Brain microvascular endothelial cell (primary cell): Measurements from ENCODE around the gene HHAT.

ENCODE experiments used
- DNase-seq: peaks from one replicate; pipeline ENCODE4 v3.0.0-alpha.2; 2020
- H3K27ac ChIP-seq: fragments of 250-450 bp; sonication (Bioruptor Pico); 2 replicates; pipeline ENCODE4 v1.5.1; 2020; ENCODE audit warnings: mild to moderate bottlenecking, moderate library complexity
- H3K27me3 ChIP-seq: fragments of 250-450 bp; sonication (Bioruptor Pico); replicated peaks from 2 replicates; pipeline ENCODE4 v1.5.1; 2020; ENCODE audit warnings: mild to moderate bottlenecking
- H3K36me3 ChIP-seq: fragments of 250-450 bp; sonication (Bioruptor Pico); replicated peaks from 2 replicates; pipeline ENCODE4 v1.5.1; 2020; ENCODE audit warnings: mild to moderate bottlenecking
- H3K4me3 ChIP-seq: 2 replicates; pipeline ENCODE4 v1.5.1; 2011; ENCODE audit warnings: low read depth, mild to moderate bottlenecking, control low read depth, low read length, moderate library complexity
- CTCF ChIP-seq: IDR thresholded peaks from 2 replicates; pipeline ENCODE4 v1.5.1; 2011; ENCODE audit warnings: low read depth, mild to moderate bottlenecking, moderate library complexity, low read length, control low read depth, inconsistent platforms; ENCODE audit errors: missing control alignments
- in situ Hi-C: cut with HindIII; loops from 2 replicates; pipeline ENCODE4 v1.10.0; 2017; ENCODE audit warnings: low sequenced_read_pairs, low pct_ligation_motif_present

Gene HHAT

GRCh38 chr1:210315529-210315928 lies 13.2 kb upstream of the HHAT start:
- H3K36me3 ChIP-seq: no peaks in the 10 kb centered on the region
- DNase-seq: no peak
- in situ Hi-C loops: no loop called here
- H3K27me3 ChIP-seq: peaks cover 5% of the 10 kb centered on the region
- TF ChIP-seq CTCF: no peak
- no peak overlapping the region for H3K27ac ChIP-seq
- no peak overlapping the region for H3K4me3 ChIP-seq

GRCh38 chr1:210321131-210321530 lies 7.6 kb upstream of the HHAT start:
- Histone ChIP-seq H3K27me3 (peaks cover 6% of the 10 kb centered on the region), H3K4me3 (no peak overlapping the region), H3K27ac (no peak overlapping the region), H3K36me3 (no peaks in the 10 kb centered on the region)
- in situ Hi-C loops: no loop called here
- TF ChIP-seq CTCF: no peak
- DNase-seq: no peak

GRCh38 chr1:210321552-210321951 lies 7.2 kb upstream of the HHAT start:
- H3K27ac ChIP-seq: no peak overlapping the region

GRCh38 chr1:210323957-210324356 lies 4.7 kb upstream of the HHAT start:
- in situ Hi-C loops: no loop called here
- no peak for DNase-seq
- no peak for TF ChIP-seq CTCF
- Histone ChIP-seq H3K27ac (no peak overlapping the region), H3K4me3 (no peak overlapping the region), H3K36me3 (no peaks in the 10 kb centered on the region), H3K27me3 (peaks cover 3% of the 10 kb centered on the region)

More at GRCh38 chr1:210321552-210321951, 7.2 kb upstream of the HHAT start:
- no peak for DNase-seq
- peaks cover 6% of the 10 kb centered on the region for H3K27me3 ChIP-seq
- in situ Hi-C loops: no loop called here
- no peaks in the 10 kb centered on the region for H3K36me3 ChIP-seq
- no peak overlapping the region for H3K4me3 ChIP-seq
- TF ChIP-seq CTCF: no peak

- H3K4me3 ChIP-seq: no peak overlapping the region
- peaks cover 3% of the 10 kb centered on the region for H3K27me3 ChIP-seq
- H3K36me3 ChIP-seq: no peaks in the 10 kb centered on the region
- no peak overlapping the region for H3K27ac ChIP-seq
- in situ Hi-C loops: no loop called here
- DNase-seq: no peak
- no peak for TF ChIP-seq CTCF
Measured at GRCh38 chr1:210325026-210325670, 3.6 kb upstream of the HHAT start.
